ENCODE data around the gene CUL2.

DNA sequence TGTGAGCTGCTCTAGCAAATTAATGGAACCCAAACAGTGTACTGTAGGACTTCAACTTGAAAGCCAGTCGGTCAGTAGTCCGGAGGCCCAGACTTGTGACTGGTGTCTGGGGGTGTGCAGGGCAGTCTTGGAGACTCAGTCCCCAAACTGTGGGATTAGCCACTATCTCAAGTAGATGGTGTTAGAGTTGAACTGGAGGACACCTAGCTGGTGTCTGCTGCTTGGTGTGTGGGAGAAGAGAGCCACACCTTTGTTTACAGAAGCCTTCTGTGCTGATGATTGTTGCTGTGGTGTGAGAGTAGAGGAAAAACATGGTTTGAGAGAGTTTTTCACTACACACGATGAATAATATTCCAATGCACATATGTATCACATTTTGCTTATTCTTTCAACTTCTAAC, 47.4 kb downstream of the CUL2 start:
- TF ChIP-seq, protein P1, sequence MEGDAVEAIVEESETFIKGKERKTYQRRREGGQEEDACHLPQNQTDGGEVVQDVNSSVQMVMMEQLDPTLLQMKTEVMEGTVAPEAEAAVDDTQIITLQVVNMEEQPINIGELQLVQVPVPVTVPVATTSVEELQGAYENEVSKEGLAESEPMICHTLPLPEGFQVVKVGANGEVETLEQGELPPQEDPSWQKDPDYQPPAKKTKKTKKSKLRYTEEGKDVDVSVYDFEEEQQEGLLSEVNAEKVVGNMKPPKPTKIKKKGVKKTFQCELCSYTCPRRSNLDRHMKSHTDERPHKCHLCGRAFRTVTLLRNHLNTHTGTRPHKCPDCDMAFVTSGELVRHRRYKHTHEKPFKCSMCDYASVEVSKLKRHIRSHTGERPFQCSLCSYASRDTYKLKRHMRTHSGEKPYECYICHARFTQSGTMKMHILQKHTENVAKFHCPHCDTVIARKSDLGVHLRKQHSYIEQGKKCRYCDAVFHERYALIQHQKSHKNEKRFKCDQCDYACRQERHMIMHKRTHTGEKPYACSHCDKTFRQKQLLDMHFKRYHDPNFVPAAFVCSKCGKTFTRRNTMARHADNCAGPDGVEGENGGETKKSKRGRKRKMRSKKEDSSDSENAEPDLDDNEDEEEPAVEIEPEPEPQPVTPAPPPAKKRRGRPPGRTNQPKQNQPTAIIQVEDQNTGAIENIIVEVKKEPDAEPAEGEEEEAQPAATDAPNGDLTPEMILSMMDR (IDR thresholded peaks at IDR 0.05), result no peak
- TF ChIP-seq POLR2AphosphoS5 (IDR thresholded peaks at IDR 0.05; ENCODE audit: low read depth, low read length), result no peak
- TF ChIP-seq SMC3 (IDR thresholded peaks at IDR 0.05; ENCODE audit: low read depth, low read length), result no peak
- TF ChIP-seq, protein P2, sequence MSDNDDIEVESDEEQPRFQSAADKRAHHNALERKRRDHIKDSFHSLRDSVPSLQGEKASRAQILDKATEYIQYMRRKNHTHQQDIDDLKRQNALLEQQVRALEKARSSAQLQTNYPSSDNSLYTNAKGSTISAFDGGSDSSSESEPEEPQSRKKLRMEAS (IDR thresholded peaks at IDR 0.05; ENCODE audit: low read depth), result no peak
- TF ChIP-seq RAD21 (IDR thresholded peaks at IDR 0.05; ENCODE audit: low read length), result no peak
- no peak for TF ChIP-seq MEF2A (IDR thresholded peaks at IDR 0.05; ENCODE audit: borderline replicate concordance, low read depth)
- TF ChIP-seq TAF1 (IDR thresholded peaks at IDR 0.05; ENCODE audit: borderline replicate concordance, low read depth, low read length), result no peak
- no peak for TF ChIP-seq GABPA (IDR thresholded peaks at IDR 0.05; ENCODE audit: low read depth)
- TF ChIP-seq, protein P3, sequence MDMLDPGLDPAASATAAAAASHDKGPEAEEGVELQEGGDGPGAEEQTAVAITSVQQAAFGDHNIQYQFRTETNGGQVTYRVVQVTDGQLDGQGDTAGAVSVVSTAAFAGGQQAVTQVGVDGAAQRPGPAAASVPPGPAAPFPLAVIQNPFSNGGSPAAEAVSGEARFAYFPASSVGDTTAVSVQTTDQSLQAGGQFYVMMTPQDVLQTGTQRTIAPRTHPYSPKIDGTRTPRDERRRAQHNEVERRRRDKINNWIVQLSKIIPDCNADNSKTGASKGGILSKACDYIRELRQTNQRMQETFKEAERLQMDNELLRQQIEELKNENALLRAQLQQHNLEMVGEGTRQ (IDR thresholded peaks at IDR 0.05; ENCODE audit: borderline replicate concordance, low read depth, low read length), result no peak

Data from SK-N-SH (cell line).